Hematopoietic multipotent progenitor cell treated with erythropoietin and hydrocortisone succinate and interleukin-3 and kit ligand, for 4 days (in vitro differentiated cells): ENCODE results near the gene SRGAP2.
"Not testable (repeated sequence)": the region's sequence is repeated elsewhere in the genome, so short reads cannot be mapped to it uniquely, and the experiment has no call there.

Experiments
- DNase-seq: peaks from one replicate; pipeline ENCODE4 v3.0.0-alpha.2; 2015

Gene SRGAP2

DNA sequence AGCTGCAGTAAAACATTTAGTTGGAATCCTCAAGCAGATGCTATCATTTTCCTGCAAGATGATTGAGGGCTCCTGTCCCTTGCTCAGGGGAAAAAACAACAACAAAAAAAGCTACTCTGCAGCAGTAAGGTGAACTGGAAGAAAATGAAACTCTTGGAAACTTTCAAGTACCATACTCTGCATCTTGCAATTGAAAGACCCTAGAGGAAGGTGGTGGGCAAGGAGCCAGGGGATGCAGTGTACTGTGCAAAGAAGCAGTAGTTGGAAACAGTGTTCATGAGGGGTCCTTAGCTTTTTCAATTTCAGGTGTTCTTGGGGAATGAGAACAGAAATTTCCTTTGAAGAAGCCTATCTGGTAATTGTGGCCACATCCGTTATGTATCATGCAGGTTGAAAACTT, 7.5 kb downstream of the SRGAP2 start:
- not testable (repeated sequence) for DNase-seq

GRCh38 chr1:206215600-206216392, 12.5 kb downstream of the SRGAP2 start:
- DNase-seq, result not testable (repeated sequence)

DNA sequence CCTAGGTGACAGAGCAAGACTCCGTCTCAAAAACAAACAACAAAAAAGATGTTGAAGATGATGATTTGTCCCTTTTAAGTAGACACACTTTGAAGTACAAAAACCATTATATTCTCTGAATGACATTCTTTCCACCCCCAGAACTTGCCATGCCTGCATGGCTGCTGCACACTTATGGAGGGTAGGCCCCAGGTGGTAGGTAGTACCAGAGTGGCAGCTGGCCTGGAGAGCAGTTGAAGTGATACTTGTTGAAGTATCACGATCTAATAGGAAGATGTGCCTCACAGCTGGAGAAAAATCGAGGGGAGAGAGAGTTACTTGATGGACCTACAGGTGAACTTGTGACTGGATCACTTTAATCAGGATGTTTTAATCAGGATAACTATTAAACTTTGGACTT, 14.9 kb downstream of the SRGAP2 start:
- DNase-seq, result not testable (repeated sequence)

GRCh38 chr1:206218765-206219164, 15.4 kb downstream of the SRGAP2 start:
- not testable (repeated sequence) for DNase-seq

GRCh38 chr1:206219514-206220331, 16.4 kb downstream of the SRGAP2 start:
- DNase-seq, result not testable (repeated sequence)

GRCh38 chr1:206220332-206221000, 17.1 kb downstream of the SRGAP2 start:
- DNase-seq, result not testable (repeated sequence)

- DNase-seq, result not testable (repeated sequence)
Measured at GRCh38 chr1:206221585-206221984, 18.2 kb downstream of the SRGAP2 start.

DNA sequence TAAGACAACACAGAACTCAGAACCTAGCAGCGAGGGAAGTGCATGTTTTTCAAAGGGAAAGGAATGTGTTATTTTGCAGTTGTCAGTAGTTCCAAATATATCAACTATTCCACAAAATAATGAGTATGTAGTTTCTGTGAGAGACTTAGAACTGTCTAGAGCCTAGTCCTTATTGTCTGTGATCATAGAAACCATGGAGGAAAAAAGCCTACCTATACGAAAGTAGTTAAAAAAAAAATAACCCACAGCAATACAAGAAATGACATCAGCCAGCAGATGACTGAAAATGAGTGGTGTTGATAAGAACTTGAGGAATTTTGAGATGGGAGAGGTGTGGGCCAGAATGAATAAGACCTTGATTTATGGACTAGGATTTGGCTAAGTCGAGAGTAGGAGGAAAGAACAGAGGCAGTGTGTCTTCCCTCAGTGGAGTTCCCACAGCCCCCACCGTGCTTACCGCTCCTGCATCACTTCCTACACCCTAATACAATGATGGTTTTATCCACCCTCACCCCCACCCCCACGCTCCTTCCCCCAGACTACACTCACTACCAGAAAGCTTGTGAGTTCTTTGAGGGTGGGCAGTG, 20.9 kb downstream of the SRGAP2 start:
- DNase-seq, result not testable (repeated sequence)

GRCh38 chr1:206225386-206225785, 22.0 kb downstream of the SRGAP2 start:
- DNase-seq, result not testable (repeated sequence)

DNA sequence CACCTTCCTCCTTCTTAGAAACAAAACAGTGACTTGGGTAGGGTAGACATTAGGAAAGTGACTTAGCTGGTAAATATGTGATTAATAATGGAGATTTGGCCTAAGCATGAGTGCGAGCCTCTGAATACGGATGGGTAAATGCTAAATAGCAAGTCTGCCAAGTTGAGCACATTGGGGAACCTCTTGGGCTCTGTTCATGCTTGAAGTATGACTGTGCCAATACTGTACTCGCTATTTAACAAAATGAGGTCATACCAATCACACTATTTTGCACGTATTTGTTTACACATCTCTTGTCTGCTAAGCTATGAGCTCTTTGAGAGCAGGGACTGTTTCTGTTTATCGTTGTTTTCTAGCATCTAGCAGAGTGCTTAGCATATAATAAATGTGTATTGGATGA, 23.5 kb downstream of the SRGAP2 start:
- DNase-seq, result not testable (repeated sequence)

DNA sequence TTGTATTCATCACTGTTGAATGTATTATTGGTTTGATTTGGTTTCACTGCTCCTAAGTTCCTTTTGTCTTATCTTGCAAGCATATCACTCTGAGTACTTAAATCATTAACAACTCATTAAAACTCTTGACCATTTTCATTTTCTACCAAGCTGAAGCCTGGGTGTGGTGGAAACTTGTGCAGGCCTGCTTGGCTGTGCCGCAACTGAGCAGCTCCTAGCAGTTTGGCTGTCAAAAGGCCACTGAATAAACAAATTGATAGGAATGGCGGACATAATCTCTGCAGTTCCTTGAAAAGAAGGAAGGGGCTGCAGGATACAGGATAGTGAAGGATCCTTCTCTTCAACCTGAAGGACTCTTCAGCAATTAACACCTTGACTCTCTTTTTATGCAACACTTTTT, 25.9 kb downstream of the SRGAP2 start:
- not testable (repeated sequence) for DNase-seq

GRCh38 chr1:206231989-206232388, 28.6 kb downstream of the SRGAP2 start:
- DNase-seq, result peak; percentile 77

GRCh38 chr1:206232970-206233645, 29.8 kb downstream of the SRGAP2 start:
- not testable (repeated sequence) for DNase-seq

DNA sequence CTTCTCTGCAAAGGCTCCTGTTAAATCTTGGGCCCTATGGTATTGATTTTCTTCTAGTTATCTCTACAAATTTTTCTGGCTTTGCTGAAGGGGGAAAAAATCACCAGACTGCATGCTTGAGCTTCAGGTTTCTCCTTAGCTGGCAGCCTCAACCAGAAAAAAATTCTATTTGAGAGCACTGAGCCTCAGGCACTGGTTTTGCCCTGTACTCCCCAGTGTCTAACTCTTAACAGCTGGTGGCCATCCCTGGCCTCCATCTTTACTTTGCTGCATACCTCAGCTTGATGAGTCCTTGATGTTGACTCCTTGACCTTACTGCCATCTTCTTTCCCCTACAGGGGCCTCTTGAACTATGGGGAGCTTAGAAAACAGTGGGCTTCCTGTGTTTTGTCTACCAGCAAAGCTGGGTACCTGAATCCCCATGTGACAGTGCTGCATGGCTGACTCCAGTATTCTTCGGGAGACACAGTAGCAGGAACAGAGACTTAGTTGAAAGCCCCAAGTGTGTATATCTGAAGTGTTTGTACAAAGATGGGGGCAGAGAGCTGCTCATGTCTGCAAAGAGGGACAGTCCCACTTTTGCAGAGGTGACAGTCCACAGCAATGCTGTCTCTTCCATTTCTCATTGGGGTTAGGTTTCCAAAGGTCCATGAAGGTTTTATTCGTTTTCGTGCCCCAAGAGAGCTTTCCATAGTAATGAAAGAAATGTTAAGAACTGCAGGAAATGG, 31.0 kb downstream of the SRGAP2 start:
- DNase-seq, result not testable (repeated sequence)

DNA sequence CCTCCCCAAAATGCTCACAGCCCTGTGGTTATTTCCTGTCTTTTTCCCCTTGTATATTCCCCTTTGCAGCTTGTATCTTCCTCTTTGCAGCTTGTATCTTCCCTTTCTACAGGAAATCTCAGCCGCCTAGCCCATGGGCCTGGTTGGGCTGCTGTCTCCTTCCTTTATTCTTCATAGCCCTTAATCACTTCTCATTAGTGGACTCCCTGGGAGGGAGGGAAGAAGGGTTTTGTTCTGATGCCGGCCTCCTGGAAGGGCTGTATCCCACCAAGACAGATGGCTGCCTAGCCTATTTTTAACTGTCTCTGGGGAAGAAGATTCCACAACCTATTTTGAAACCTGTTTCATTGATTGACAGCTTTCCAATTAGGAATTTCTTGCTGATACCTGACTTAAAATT, 31.8 kb downstream of the SRGAP2 start:
- not testable (repeated sequence) for DNase-seq

- not testable (repeated sequence) for DNase-seq
Measured at GRCh38 chr1:206240288-206240687, 36.9 kb downstream of the SRGAP2 start.

DNA sequence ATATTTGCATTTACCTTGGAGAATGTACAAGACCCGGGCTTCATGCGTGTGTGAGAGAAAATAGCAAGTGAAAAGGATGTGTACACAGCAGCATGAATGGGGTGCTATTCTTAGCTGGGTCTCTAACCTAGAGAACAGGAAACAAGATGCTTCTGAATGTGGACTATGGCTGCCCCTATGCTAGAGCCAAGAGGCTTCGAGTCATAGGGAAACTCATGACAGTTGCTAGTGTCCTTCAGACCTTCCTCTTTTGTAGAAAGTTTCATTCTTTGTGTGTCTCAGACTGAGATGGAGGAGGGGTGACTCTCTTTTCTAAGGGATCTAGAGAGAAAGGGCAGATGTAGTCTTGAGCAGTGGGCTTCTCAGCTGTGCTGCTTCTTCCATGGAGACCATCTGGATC, 40.0 kb downstream of the SRGAP2 start:
- DNase-seq, result peak; percentile 30

GRCh38 chr1:206245479-206245878, 42.1 kb downstream of the SRGAP2 start:
- not testable (repeated sequence) for DNase-seq

GRCh38 chr1:206246129-206246886, 43.0 kb downstream of the SRGAP2 start:
- DNase-seq, result not testable (repeated sequence)

GRCh38 chr1:206250953-206251681, 47.8 kb downstream of the SRGAP2 start:
- not testable (repeated sequence) for DNase-seq
